LNCAP (cell line): ENCODE results near the gene ADAMTSL4.

ENCODE experiments used
- CTCF ChIP-seq: fragments of 450-650 bp; IDR thresholded peaks from 2 replicates; pipeline ENCODE4 v1.5.1; 2017; ENCODE audit warnings: mild to moderate bottlenecking

The ADAMTSL4 gene

DNA sequence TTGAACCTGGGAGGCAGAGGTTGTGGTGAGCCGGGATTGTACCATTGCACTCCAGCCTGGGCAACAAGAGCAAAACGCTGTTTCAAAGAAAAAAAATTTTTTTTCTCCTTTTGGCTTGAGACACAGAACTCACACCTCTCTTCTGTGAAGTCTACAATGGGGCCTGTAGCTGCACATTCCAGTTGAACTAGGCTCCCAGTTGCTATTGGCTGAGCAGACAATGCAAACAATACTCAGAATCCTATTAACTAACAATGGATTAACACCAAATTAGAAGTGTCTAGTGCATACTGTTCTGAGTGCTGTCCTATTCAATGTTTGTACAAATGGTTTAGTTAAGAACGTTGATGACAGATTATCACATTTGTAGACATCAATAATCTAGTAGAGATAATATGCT, 47.8 kb downstream of the ADAMTSL4 start:
- TF ChIP-seq CTCF, result no peak

GRCh38 chr1:150601540-150601939, 52.3 kb downstream of the ADAMTSL4 start:
- no peak for TF ChIP-seq CTCF

GRCh38 chr1:150603711-150604110, 54.5 kb downstream of the ADAMTSL4 start:
- TF ChIP-seq CTCF, result no peak

GRCh38 chr1:150604226-150604588, 55.0 kb downstream of the ADAMTSL4 start:
- TF ChIP-seq CTCF, result no peak

DNA sequence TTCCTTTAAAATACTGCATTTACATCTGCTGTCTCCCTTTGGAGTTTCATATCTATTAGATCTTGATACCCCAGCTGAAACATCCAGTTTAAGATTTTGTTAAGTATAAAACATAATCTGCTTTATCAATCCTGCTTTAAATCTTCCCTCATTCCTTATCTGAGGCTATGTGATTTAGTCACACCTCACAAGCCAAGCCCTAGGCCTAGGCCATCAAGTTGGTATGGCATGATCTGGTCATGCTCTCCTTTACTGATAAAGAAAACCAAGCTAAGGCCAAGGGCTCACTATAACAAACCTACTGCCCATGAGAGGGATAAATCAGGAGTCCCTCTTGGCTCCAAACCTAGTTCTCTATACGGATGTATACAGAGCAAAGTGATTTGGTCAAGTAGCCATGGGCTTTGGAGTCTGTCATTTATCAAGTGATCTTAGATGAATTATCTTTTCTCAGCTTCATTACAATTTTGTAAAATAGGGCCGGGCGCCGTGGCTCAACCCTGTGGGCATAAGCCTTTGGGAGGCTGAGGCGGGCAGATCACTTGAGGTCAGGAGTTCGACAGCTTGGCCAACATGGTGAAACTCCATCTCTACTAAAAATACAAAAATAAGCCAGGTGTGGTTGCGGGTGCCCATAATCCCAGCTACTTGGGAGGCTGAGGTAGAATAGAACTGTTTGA, 57.4 kb downstream of the ADAMTSL4 start:
- no peak for TF ChIP-seq CTCF

DNA sequence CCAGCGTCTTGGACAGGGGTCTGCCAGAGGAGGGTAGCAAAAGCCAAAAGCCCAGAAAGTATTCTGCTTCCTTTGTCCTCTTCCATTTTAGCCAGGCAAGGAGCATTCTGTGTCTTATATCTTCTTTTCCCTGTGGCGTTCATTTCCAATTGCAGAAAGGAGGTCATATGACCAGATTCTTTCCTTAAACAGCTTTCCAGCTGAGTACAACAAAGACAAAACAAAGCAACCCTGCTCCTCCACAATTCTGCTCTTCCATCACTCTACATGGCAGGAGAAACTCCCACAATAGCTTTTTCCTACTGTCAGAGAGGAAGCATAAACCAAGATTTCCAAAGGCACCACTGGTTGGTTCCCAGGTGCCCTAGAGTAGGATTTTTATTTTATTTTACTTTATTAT, 60.5 kb downstream of the ADAMTSL4 start:
- TF ChIP-seq CTCF, result no peak
